HCT116 (cell line): ENCODE data around the gene ERMARD. TPM values are rescaled to one million over a fixed set of nuclear protein-coding genes. Genes with fewer than 3 reads are reported as not detected.

Source experiments
- ATAC-seq: fragments of 200-7000 bp; cut with Tn5 transposase; 2 replicates; pipeline ENCODE4 v1.9.1; 2020; ENCODE audit warnings: mild to moderate bottlenecking, moderate library complexity
- BruUV-seq: library from RNA; stranded (reverse); fragments of 400-500 nt; replicated peaks from 2 replicates; lab custom pipeline; 2021; lab: Mats Ljungman, UMichigan
- CTCF ChIA-PET: fragments of 300-600 bp; sonication (Branson Sonifier 250); formaldehyde crosslinking; loops from one replicate; lab custom pipeline; 2021; ENCODE audit warnings: antibody characterized with exemption; lab: Charles Lee
- POLR2A ChIA-PET: fragments of 300-600, 350-600 bp; sonication (Branson Sonifier 250); formaldehyde crosslinking; loops from one replicate; lab custom pipeline; 2021; ENCODE audit warnings: antibody characterized with exemption; lab: Charles Lee
- RAD21 ChIA-PET, 2 experiments: fragments of 300-600 bp; sonication (Branson Sonifier 250); formaldehyde crosslinking; loops; one replicate each; lab custom pipeline; 2023; ENCODE audit warnings: low total read pairs in 2 of 2; ENCODE audit not compliant: uncharacterized antibody in 2 of 2, unreplicated experiment in 2 of 2, low non-redundant PET in 1 of 2; lab: Charles Lee
- DNase-seq: peaks from one replicate; pipeline ENCODE4 v3.0.0-alpha.2; 2010; ENCODE audit warnings: low read depth, low spot score
- H2AFZ ChIP-seq: fragments of 200-600 bp; shearing (Covaris generic), sonication (generic); 2 replicates; pipeline ENCODE4 v1.6.1; 2017; ENCODE audit warnings: low read depth, mixed run types, mixed read lengths, antibody characterized with exemption, low read length; ENCODE audit not compliant: poor library complexity, severe bottlenecking
- H3K27ac ChIP-seq: 2 replicates; pipeline ENCODE4 v1.5.1; 2012; ENCODE audit warnings: low read depth, low read length
- H3K27me3 ChIP-seq: fragments of 200-600 bp; sonication (generic); 2 replicates; pipeline ENCODE4 v1.6.1; 2016; ENCODE audit warnings: mixed run types, low read length, mixed read lengths; ENCODE audit not compliant: insufficient read depth
- H3K36me3 ChIP-seq, 2 experiments: fragments of 200-500 bp in 1 of 2; fragments of 200-600 bp in 1 of 2; sonication (Bioruptor generic) in 1 of 2; sonication (generic) in 1 of 2; 2 replicates each; pipeline versions ENCODE4 v1.5.1 to v1.6.1; 2014 to 2016; ENCODE audit warnings: low read length in 2 of 2, inconsistent platforms in 1 of 2, mixed read lengths in 1 of 2, mixed run types in 1 of 2; ENCODE audit not compliant: insufficient read depth in 2 of 2, control insufficient read depth in 1 of 2
- H3K4me1 ChIP-seq, 2 experiments: fragments of 200-600 bp in 1 of 2; sonication (generic) in 1 of 2; 2 replicates each; pipeline versions ENCODE4 v1.5.1 to v1.6.1; 2012 to 2017; ENCODE audit warnings: low read length in 2 of 2, inconsistent platforms in 1 of 2, mild to moderate bottlenecking in 1 of 2, mixed read lengths in 1 of 2, mixed run types in 1 of 2, moderate library complexity in 1 of 2; ENCODE audit not compliant: insufficient read depth in 2 of 2, control insufficient read depth in 1 of 2
- H3K4me2 ChIP-seq: fragments of 200-600 bp; sonication (generic); 2 replicates; pipeline ENCODE4 v1.6.1; 2017; ENCODE audit warnings: mixed run types, low read length, mixed read lengths
- H3K4me3 ChIP-seq, 2 experiments: fragments of 200-600 bp in 1 of 2; sonication (generic) in 1 of 2; replicated peaks in 1 of 2; 2 replicates each; pipeline ENCODE4 v1.5.1; 2011 to 2016; ENCODE audit warnings: low read length in 2 of 2, control low read depth in 1 of 2, low read depth in 1 of 2, mild to moderate bottlenecking in 1 of 2, mixed read lengths in 1 of 2, mixed run types in 1 of 2
- H3K79me2 ChIP-seq: fragments of 200-600 bp; sonication (generic); 2 replicates; pipeline ENCODE4 v1.6.1; 2017; ENCODE audit warnings: mild to moderate bottlenecking, mixed run types, low read length, moderate library complexity, mixed read lengths; ENCODE audit not compliant: insufficient read depth
- H3K9ac ChIP-seq: fragments of 200-600 bp; sonication (generic); 2 replicates; pipeline ENCODE4 v1.6.1; 2016; ENCODE audit warnings: low read length, mixed read lengths
- H3K9me2 ChIP-seq: fragments of 200-600 bp; sonication (generic), shearing (Covaris generic); 2 replicates; pipeline ENCODE4 v1.6.1; 2017; ENCODE audit warnings: mixed run types, mild to moderate bottlenecking, moderate library complexity; ENCODE audit not compliant: insufficient read depth
- H3K9me3 ChIP-seq, 2 experiments: fragments of 200-500 bp in 1 of 2; fragments of 200-600 bp in 1 of 2; sonication (Bioruptor generic) in 1 of 2; sonication (generic) in 1 of 2; 2 replicates each; pipeline ENCODE4 v1.6.1; 2014 to 2017; ENCODE audit warnings: low read length in 2 of 2, mixed read lengths in 2 of 2, inconsistent platforms in 1 of 2, low read depth in 1 of 2, mild to moderate bottlenecking in 1 of 2, mixed run types in 1 of 2, moderate library complexity in 1 of 2; ENCODE audit not compliant: control insufficient read depth in 1 of 2, insufficient read depth in 1 of 2
- H4K20me1 ChIP-seq: fragments of 200-600 bp; sonication (generic), shearing (Covaris generic); 2 replicates; pipeline ENCODE4 v1.6.1; 2017; ENCODE audit warnings: mixed run types, mild to moderate bottlenecking, moderate library complexity; ENCODE audit not compliant: insufficient read depth
- CTCF ChIP-seq, 3 experiments: fragments of 200-600 bp in 1 of 3; sonication (generic) in 1 of 3; IDR thresholded peaks in 2 of 3; conservative IDR thresholded peaks in 1 of 3; 2 replicates each; pipeline ENCODE4 v1.5.1; 2012 to 2017; ENCODE audit warnings: low read depth in 2 of 3, low read length in 2 of 3, antibody characterized with exemption in 1 of 3, borderline replicate concordance in 1 of 3, control low read depth in 1 of 3, mild to moderate bottlenecking in 1 of 3, mixed read lengths in 1 of 3, mixed run types in 1 of 3, moderate library complexity in 1 of 3; ENCODE audit not compliant: insufficient read depth in 1 of 3
- ELF1 ChIP-seq: IDR thresholded peaks from 2 replicates; pipeline ENCODE4 v1.6.1; 2012; ENCODE audit warnings: low read depth, borderline replicate concordance
- POLR2AphosphoS5 ChIP-seq: IDR thresholded peaks from 2 replicates; pipeline ENCODE4 v1.6.1; 2011; ENCODE audit warnings: mild to moderate bottlenecking, low read depth, low read length, moderate library complexity
- SIN3A ChIP-seq: IDR thresholded peaks from 2 replicates; pipeline ENCODE4 v1.6.1; 2012; ENCODE audit warnings: low read depth
- SRF ChIP-seq: IDR thresholded peaks from 2 replicates; pipeline ENCODE4 v1.6.1; 2012; ENCODE audit warnings: low read depth
- TCF7L2 ChIP-seq: IDR thresholded peaks from 2 replicates; pipeline ENCODE4 v1.7.0; 2011; ENCODE audit warnings: borderline replicate concordance, inconsistent platforms; ENCODE audit not compliant: insufficient read depth, insufficient read length; ENCODE audit errors: extremely low read depth
- ZNF274 ChIP-seq: fragments of 200-500 bp; sonication (Bioruptor generic); IDR thresholded peaks from 2 replicates; pipeline ENCODE4 v1.6.1; 2014; ENCODE audit warnings: mild to moderate bottlenecking, low read depth, low read length, inconsistent platforms
- intact Hi-C: fragments of 100-400 bp; cut with micrococcal nuclease; formaldehyde crosslinking; loops from 2 replicates; pipeline ENCODE4 v1.10.0; 2022
- total RNA-seq: library from RNA; stranded (reverse); gene quantifications from one replicate; pipeline ENCODE4 v1.2.1, GENCODE V29; 2021; ENCODE audit not compliant: unreplicated experiment

The ERMARD gene
- total RNA-seq, 1 experiment from 2014 or later: 24.7 TPM

GRCh38 chr6:169793408-169793807 is 42.0 kb downstream of the ERMARD start:
- Histone ChIP-seq H3K79me2 (no peaks in the 10 kb centered on the region), H2AFZ (no peak overlapping the region), H3K27me3 (no peaks in the 10 kb centered on the region; the same call in 1 of the 2 replicates), H3K4me2 (no peak overlapping the region), H3K9me3 (no peaks in the 10 kb centered on the region), H3K27ac (no peak overlapping the region), H4K20me1 (no peaks in the 10 kb centered on the region), H3K9me2 (no peaks in the 10 kb centered on the region), H3K36me3 (no peaks in the 10 kb centered on the region), H3K4me1 (peaks cover 0 to 16% of the 10 kb centered on the region in 2 experiments; a peak in 3 of 4 replicates), H3K9ac (no peak overlapping the region), H3K4me3 (no peak overlapping the region)
- no TSS peak for BruUV-seq
- POLR2A ChIA-PET: no interaction called here
- TF ChIP-seq SRF (no peak), CTCF (IDR thresholded peaks at IDR 0.05 in 2 of 3, conservative IDR thresholded peaks at IDR 0.05 in 1 of 3; ENCODE audit: borderline replicate concordance in 1 of 3, insufficient read depth in 1 of 3, low read depth in 2 of 3, low read length in 2 of 3) (no peak), POLR2AphosphoS5 (no peak), TCF7L2 (no peak), ZNF274 (no peak), ELF1 (no peak), SIN3A (no peak)
- DNase-seq: no peak
- RAD21 ChIA-PET: no interaction called here
- CTCF ChIA-PET: no interaction called here
- ATAC-seq: no peak
- intact Hi-C loops: loop anchor here (10.0 kb wide), 1 partner anchor 511 kb away; the partner anchor contains the start of gene FAM120B
